CD4-positive, alpha-beta T cell (primary cell): ENCODE measurements around the gene RNF5. TPM values are rescaled to one million over a fixed set of nuclear protein-coding genes. Genes with fewer than 3 reads are reported as not detected.
A peak's percentile ranks its signal among the peaks of the same experiment; 100 is the strongest.

Experiments used
- ATAC-seq: fragments of 200-7000 bp; cut with Tn5 transposase; one replicate; pipeline ENCODE4 v1.10.0; 2022; ENCODE audit warnings: mild to moderate bottlenecking; ENCODE audit not compliant: poor library complexity
- CTCF ChIA-PET: fragments of 350-600 bp; sonication (Branson Sonifier 250); formaldehyde crosslinking; loops from one replicate; lab custom pipeline; 2021; ENCODE audit warnings: antibody characterized with exemption, inconsistent platforms; lab: Charles Lee
- POLR2A ChIA-PET: fragments of 350-600 bp; sonication (Branson Sonifier 250); formaldehyde crosslinking; loops from one replicate; lab custom pipeline; 2021; ENCODE audit warnings: antibody characterized with exemption, inconsistent platforms; lab: Charles Lee
- DNase-seq, 14 experiments: peaks; one replicate each; pipeline ENCODE4 v3.0.0-alpha.2; 2013 to 2020; ENCODE audit warnings: mixed read lengths in 2 of 14
- H3K27ac ChIP-seq, 2 donors: one replicate each; pipeline versions ENCODE4 v1.5.1 to v1.7.0; 2013; ENCODE audit warnings: low read length in 2 of 2, low read depth in 1 of 2, mild to moderate bottlenecking in 1 of 2
- H3K27me3 ChIP-seq, 2 experiments: 1 replicate in 1 of 2; 2 replicates in 1 of 2; pipeline versions ENCODE4 v1.6.1 to v1.7.0; 2013; ENCODE audit warnings: low read length in 2 of 2, control low read depth in 1 of 2, mild to moderate bottlenecking in 1 of 2, moderate library complexity in 1 of 2; ENCODE audit not compliant: insufficient read depth in 2 of 2, control insufficient read depth in 1 of 2
- H3K36me3 ChIP-seq: one replicate; pipeline ENCODE4 v1.6.1; 2013; ENCODE audit warnings: low read length, control low read depth; ENCODE audit not compliant: insufficient read depth
- H3K4me1 ChIP-seq: one replicate; pipeline ENCODE4 v1.6.1; 2013; ENCODE audit warnings: low read length, control low read depth; ENCODE audit not compliant: insufficient read depth
- H3K4me3 ChIP-seq: one replicate; pipeline ENCODE4 v1.5.1; 2013; ENCODE audit warnings: mild to moderate bottlenecking, low read length, moderate library complexity
- H3K9me3 ChIP-seq, 2 experiments: 1 replicate in 1 of 2; 2 replicates in 1 of 2; pipeline versions ENCODE4 v1.6.1 to v1.7.0; 2013; ENCODE audit warnings: low read length in 2 of 2, mild to moderate bottlenecking in 2 of 2, control low read depth in 1 of 2, moderate library complexity in 1 of 2; ENCODE audit not compliant: control insufficient read depth in 1 of 2, insufficient read depth in 1 of 2
- H3K27ac Mint-ChIP-seq: one replicate; pipeline ENCODE4 v1.8.0; 2020; ENCODE audit warnings: mixed read lengths
- H3K27me3 Mint-ChIP-seq: one replicate; pipeline ENCODE4 v1.8.0; 2021; ENCODE audit warnings: mixed read lengths
- H3K36me3 Mint-ChIP-seq: one replicate; pipeline ENCODE4 v1.8.0; 2021; ENCODE audit warnings: low read depth, mixed read lengths
- H3K4me1 Mint-ChIP-seq: one replicate; pipeline ENCODE4 v1.8.0; 2021; ENCODE audit warnings: low read depth, mixed read lengths
- H3K4me3 Mint-ChIP-seq: one replicate; pipeline ENCODE4 v1.8.0; 2020; ENCODE audit warnings: mild to moderate bottlenecking, mixed read lengths
- H3K9me3 Mint-ChIP-seq: one replicate; pipeline ENCODE4 v1.8.0; 2020; ENCODE audit warnings: mixed read lengths
- CTCF ChIP-seq: fragments of 200-600 bp; IDR thresholded peaks from one replicate; pipeline ENCODE4 v1.8.0; 2022; ENCODE audit warnings: antibody characterized with exemption, mild to moderate bottlenecking
- intact Hi-C, 2 experiments: fragments of 100-400 bp; cut with DNase I in 1 of 2; cut with micrococcal nuclease in 1 of 2; formaldehyde crosslinking; loops; one replicate each; pipeline versions ENCODE4 v1.15.1 to v1.9.0; 2023 to 2025; cut with DNase I, micrococcal nuclease
- total RNA-seq, 174 experiments: library from RNA in 2 of 174; stranded (reverse) in 2 of 174; gene quantifications; one replicate each; pipeline ENCODE4 v1.2.3 and lab custom pipeline; 2021 to 2026

RNF5 gene
- total RNA-seq, 2 experiments from 2014 or later: 9.6 to 9.9 TPM

GRCh38 chr6:32181915-32182529 lies 3.8 kb downstream of the RNF5 start:
- peaks cover 78% of the 10 kb centered on the region for H3K36me3 Mint-ChIP-seq
- H3K36me3 ChIP-seq: peaks cover 56% of the 10 kb centered on the region
- intact Hi-C loops: no loop called here

GRCh38 chr6:32182555-32182981 lies 4.4 kb downstream of the RNF5 start:
- CTCF ChIA-PET: no interaction called here
- no peak for DNase-seq
- no peak for ATAC-seq
- Mint-ChIP-seq H3K4me1 (peaks cover 48% of the 10 kb centered on the region), H3K27me3 (no peaks in the 10 kb centered on the region), H3K4me3 (no peak overlapping the region), H3K9me3 (no peaks in the 10 kb centered on the region), H3K36me3 (peaks cover 81% of the 10 kb centered on the region), H3K27ac (peak overlapping the region; percentile 44)
- H3K27ac ChIP-seq: no peak overlapping the region
- POLR2A ChIA-PET: interaction anchor here (8.1 kb wide), 1 partner anchor 10 kb away, joined by 242 read pairs; the partner anchor contains the start of genes GPSM3 and PBX2
- peaks cover 61% of the 10 kb centered on the region for H3K4me1 ChIP-seq
- intact Hi-C loops: no loop called here
- no peaks in the 10 kb centered on the region for H3K27me3 ChIP-seq
- H3K4me3 ChIP-seq: no peak overlapping the region
- no peaks in the 10 kb centered on the region for H3K9me3 ChIP-seq
- H3K36me3 ChIP-seq: peaks cover 62% of the 10 kb centered on the region
- no peak for TF ChIP-seq CTCF

More at GRCh38 chr6:32181915-32182529, 3.8 kb downstream of the RNF5 start:
- Mint-ChIP-seq H3K27me3 (no peaks in the 10 kb centered on the region), H3K4me3 (no peak overlapping the region), H3K27ac (no peak overlapping the region), H3K4me1 (peaks cover 48% of the 10 kb centered on the region), H3K9me3 (no peaks in the 10 kb centered on the region)
- Histone ChIP-seq H3K4me1 (peaks cover 61% of the 10 kb centered on the region), H3K4me3 (no peak overlapping the region), H3K27me3 (no peaks in the 10 kb centered on the region), H3K27ac (no peak overlapping the region), H3K9me3 (no peaks in the 10 kb centered on the region)
- ChIA-PET CTCF (interaction anchor here (1.2 kb wide), 1 partner anchor 13 kb away, joined by 3 read pairs; no protein-coding TSS in a partner anchor), POLR2A (interaction anchor here (0.6 to 8.1 kb wide), 2 partner anchors 11 to 52 kb away, joined by 3 to 242 read pairs; partner anchors contain the start of genes FKBPL, GPSM3 and PBX2)
- no peak for ATAC-seq
- TF ChIP-seq CTCF: no peak
- DNase-seq: peak in 1 of 14 experiments; percentile 1

- H3K27ac ChIP-seq: peak overlapping the region in 1 of 2 donors; percentile 2
Measured at GRCh38 chr6:32183030-32183429, 4.8 kb downstream of the RNF5 start.

More at GRCh38 chr6:32183030-32183429, 4.8 kb downstream of the RNF5 start:
- Mint-ChIP-seq H3K4me1 (peaks cover 49% of the 10 kb centered on the region), H3K27me3 (no peaks in the 10 kb centered on the region), H3K4me3 (no peak overlapping the region), H3K27ac (peak overlapping the region; percentile 44), H3K9me3 (no peaks in the 10 kb centered on the region), H3K36me3 (peaks cover 81% of the 10 kb centered on the region)
- DNase-seq (peak in 1 of 14 experiments; percentile 2), ATAC-seq (no peak)
- TF ChIP-seq CTCF: no peak
- intact Hi-C loops: no loop called here
- H3K27me3 ChIP-seq: no peaks in the 10 kb centered on the region
- no peak overlapping the region for H3K4me3 ChIP-seq
- H3K9me3 ChIP-seq: no peaks in the 10 kb centered on the region
- peaks cover 66% of the 10 kb centered on the region for H3K36me3 ChIP-seq
- CTCF ChIA-PET: no interaction called here
- H3K4me1 ChIP-seq: peaks cover 64% of the 10 kb centered on the region
- POLR2A ChIA-PET: interaction anchor here (8.1 kb wide), 1 partner anchor 10 kb away, joined by 242 read pairs; the partner anchor contains the start of genes GPSM3 and PBX2
